Mesothelial cell of epicardium (in vitro differentiated cells): ENCODE results near the gene PRAC1. TPM values are rescaled to one million over a fixed set of nuclear protein-coding genes. Genes with fewer than 3 reads are reported as not detected.
A peak's percentile ranks its signal among the peaks of the same experiment; 100 is the strongest.

Experiments used
- DNase-seq, 2 experiments: peaks; one replicate each; pipeline ENCODE4 v3.0.0; 2021; ENCODE audit warnings: low spot score in 2 of 2; ENCODE audit not compliant: unreplicated experiment in 2 of 2
- H3K27ac Mint-ChIP-seq: 2 replicates; pipeline ENCODE4 v1.8.0; 2021; ENCODE audit warnings: mixed read lengths
- H3K27me3 Mint-ChIP-seq: 2 replicates; pipeline ENCODE4 v1.8.0; 2021; ENCODE audit warnings: low read depth, mixed read lengths
- H3K36me3 Mint-ChIP-seq: 2 replicates; pipeline ENCODE4 v1.8.0; 2021; ENCODE audit warnings: mixed read lengths
- H3K4me1 Mint-ChIP-seq: 2 replicates; pipeline ENCODE4 v1.8.0; 2021; ENCODE audit warnings: mixed read lengths
- H3K4me3 Mint-ChIP-seq: 2 replicates; pipeline ENCODE4 v1.8.0; 2021; ENCODE audit warnings: mild to moderate bottlenecking, moderate library complexity, mixed read lengths
- H3K9me3 Mint-ChIP-seq: 2 replicates; pipeline ENCODE4 v1.8.0; 2021; ENCODE audit warnings: mixed read lengths
- total RNA-seq: library from RNA; stranded (reverse); gene quantifications from 3 replicates; pipeline ENCODE4 v1.2.1, GENCODE V29; 2021
- TF ChIP-seq, protein P1 (sequence below): fragments of 200-600 bp; sonication (generic); IDR thresholded peaks from one replicate; pipeline ENCODE4 v1.5.0; 2021; ENCODE audit warnings: antibody characterized with exemption; ENCODE audit not compliant: unreplicated experiment

Gene PRAC1
- total RNA-seq, 1 donor from 2014 or later, result 14.0 TPM

DNA sequence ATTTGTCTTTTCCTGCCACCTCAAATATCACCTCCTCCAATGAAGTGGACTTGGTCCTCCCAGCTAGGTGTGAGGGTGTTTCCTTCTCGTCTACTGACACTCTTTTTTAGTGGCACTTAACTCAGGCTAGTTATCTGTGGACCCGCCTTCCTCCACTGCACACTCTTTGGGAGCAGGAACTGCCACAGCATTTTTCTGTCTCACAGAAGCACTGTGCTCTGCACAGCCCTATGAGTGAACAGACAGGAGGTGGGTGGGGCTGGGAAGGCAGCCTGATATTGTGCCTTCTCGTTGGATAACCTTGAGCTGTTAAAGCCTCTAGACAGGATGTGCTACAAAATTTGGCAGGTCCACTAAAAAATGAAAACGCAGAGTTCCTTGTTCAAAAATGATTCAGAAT, 38.1 kb upstream of the PRAC1 start:
- TF ChIP-seq, protein P1, sequence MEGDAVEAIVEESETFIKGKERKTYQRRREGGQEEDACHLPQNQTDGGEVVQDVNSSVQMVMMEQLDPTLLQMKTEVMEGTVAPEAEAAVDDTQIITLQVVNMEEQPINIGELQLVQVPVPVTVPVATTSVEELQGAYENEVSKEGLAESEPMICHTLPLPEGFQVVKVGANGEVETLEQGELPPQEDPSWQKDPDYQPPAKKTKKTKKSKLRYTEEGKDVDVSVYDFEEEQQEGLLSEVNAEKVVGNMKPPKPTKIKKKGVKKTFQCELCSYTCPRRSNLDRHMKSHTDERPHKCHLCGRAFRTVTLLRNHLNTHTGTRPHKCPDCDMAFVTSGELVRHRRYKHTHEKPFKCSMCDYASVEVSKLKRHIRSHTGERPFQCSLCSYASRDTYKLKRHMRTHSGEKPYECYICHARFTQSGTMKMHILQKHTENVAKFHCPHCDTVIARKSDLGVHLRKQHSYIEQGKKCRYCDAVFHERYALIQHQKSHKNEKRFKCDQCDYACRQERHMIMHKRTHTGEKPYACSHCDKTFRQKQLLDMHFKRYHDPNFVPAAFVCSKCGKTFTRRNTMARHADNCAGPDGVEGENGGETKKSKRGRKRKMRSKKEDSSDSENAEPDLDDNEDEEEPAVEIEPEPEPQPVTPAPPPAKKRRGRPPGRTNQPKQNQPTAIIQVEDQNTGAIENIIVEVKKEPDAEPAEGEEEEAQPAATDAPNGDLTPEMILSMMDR, result no peak
- Mint-ChIP-seq H3K4me1 (peaks cover 23% of the 10 kb centered on the region), H3K27me3 (peaks cover 90% of the 10 kb centered on the region), H3K4me3 (no peak overlapping the region), H3K9me3 (no peaks in the 10 kb centered on the region), H3K36me3 (no peaks in the 10 kb centered on the region), H3K27ac (peak overlapping the region; percentile 44)
- DNase-seq, result no peak

DNA sequence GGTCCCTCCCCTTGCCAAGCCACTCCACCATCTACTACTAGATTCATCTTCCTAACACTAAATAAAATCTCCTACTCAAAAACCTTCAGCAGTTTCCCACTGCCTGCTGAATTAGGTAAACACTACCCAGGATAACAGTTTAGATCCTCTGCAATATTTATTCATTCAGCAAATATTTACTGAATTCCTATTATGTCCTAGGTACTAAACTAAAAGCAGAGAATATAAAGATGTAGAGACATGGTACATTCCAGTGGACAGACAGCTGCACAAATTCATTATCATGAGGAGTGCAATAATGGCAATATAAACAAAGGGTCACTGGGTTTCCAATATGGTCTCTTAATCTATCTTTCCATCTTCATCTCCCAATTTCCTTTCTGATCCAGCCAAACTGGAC, 37.0 kb upstream of the PRAC1 start:
- TF ChIP-seq, protein P1, result no peak
- Mint-ChIP-seq H3K27ac (no peak overlapping the region), H3K4me1 (peaks cover 28% of the 10 kb centered on the region), H3K36me3 (no peaks in the 10 kb centered on the region), H3K9me3 (no peaks in the 10 kb centered on the region), H3K4me3 (no peak overlapping the region), H3K27me3 (peaks cover 93% of the 10 kb centered on the region)
- no peak for DNase-seq

DNA sequence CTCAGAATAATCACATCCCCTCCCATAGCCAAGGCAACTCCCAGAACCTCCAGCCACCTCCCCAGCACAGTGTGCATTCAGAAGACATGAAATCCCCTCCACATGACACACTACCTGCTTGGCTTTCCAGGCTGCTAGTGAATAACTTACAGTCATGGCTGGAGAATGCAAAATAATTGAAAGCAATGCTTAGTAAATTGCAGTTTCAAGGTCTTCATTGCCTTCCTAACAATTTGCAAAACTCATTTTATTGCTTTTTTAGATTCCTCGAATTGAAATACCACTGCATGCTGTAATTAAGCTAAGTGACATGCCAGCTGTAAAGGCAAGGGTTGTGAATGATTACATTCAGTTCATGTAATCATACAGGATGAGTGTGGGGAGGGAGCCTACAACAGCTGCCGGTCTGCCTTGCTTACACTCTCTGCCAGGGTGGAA, 35.2 kb upstream of the PRAC1 start:
- H3K27ac Mint-ChIP-seq, result no peak overlapping the region
- H3K9me3 Mint-ChIP-seq, result no peaks in the 10 kb centered on the region
- H3K4me1 Mint-ChIP-seq, result peaks cover 44% of the 10 kb centered on the region
- no peaks in the 10 kb centered on the region for H3K36me3 Mint-ChIP-seq
- TF ChIP-seq, protein P1, result no peak
- H3K4me3 Mint-ChIP-seq, result no peak overlapping the region
- no peak for DNase-seq
- peaks cover 93% of the 10 kb centered on the region for H3K27me3 Mint-ChIP-seq

DNA sequence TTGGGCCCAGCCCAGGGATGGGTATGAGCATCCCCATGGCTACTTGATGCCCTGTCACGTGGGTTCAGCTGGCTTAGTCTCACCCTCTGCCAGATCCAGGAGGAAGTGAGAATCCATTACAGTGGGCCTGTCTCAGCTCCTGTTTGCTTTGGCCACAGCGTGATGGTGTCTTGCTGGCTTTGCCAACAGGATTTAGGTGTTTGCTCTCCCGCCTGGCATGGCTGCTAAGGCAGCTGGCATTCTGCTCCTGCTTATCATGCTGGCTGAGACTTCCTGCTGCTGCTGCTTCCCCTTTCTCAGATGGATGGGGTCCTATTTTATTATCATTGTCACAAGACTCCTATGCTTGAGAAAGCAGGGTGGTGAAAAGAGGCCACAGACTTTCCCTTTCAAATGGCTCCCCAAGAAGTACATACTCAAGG, 34.5 kb upstream of the PRAC1 start:
- peak overlapping the region; percentile 15 for H3K27ac Mint-ChIP-seq
- no peaks in the 10 kb centered on the region for H3K9me3 Mint-ChIP-seq
- TF ChIP-seq, protein P1, result no peak
- H3K27me3 Mint-ChIP-seq, result peaks cover 93% of the 10 kb centered on the region
- no peaks in the 10 kb centered on the region for H3K36me3 Mint-ChIP-seq
- peaks cover 50% of the 10 kb centered on the region for H3K4me1 Mint-ChIP-seq
- no peak for DNase-seq
- H3K4me3 Mint-ChIP-seq, result no peak overlapping the region

DNA sequence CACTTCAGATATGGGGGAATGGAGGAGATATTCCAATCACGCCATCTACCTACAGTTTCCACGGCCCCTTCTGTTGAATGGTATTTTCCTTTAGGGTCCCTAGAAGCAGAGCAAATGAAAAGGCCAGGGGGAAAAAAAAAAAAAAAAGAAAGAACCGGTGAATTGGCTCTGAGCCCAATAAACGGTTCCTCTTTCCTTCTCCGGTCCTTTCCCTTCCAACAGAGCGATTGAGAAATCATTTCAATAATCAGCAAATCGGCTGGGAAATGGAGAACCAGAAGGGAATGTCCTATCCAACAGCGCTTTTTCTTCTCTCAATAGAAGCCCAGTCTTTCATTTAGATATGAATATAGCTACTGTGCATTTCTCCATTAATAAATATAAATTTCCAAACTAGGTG, 33.0 kb upstream of the PRAC1 start:
- H3K27ac Mint-ChIP-seq, result peak overlapping the region; percentile 85
- TF ChIP-seq, protein P1, result no peak
- H3K36me3 Mint-ChIP-seq, result no peaks in the 10 kb centered on the region
- H3K4me3 Mint-ChIP-seq, result peak overlapping the region; percentile 55
- H3K4me1 Mint-ChIP-seq, result peaks cover 52% of the 10 kb centered on the region
- no peak for DNase-seq
- H3K9me3 Mint-ChIP-seq, result no peaks in the 10 kb centered on the region
- peaks cover 93% of the 10 kb centered on the region for H3K27me3 Mint-ChIP-seq
